Coronary artery (tissue), 2 donors: ENCODE results near the gene GTPBP10.
"Not testable (repeated sequence)": the region's sequence is repeated elsewhere in the genome, so short reads cannot be mapped to it uniquely, and the experiment has no call there.

Source experiments
- DNase-seq: peaks from one replicate; pipeline ENCODE4 v3.0.0-alpha.2; 2017; ENCODE audit warnings: low spot score
- H3K27ac ChIP-seq, 2 donors: fragments of 200-600 bp; sonication (generic); one replicate each; pipeline ENCODE4 v1.5.1; 2016 to 2019
- H3K4me3 ChIP-seq: fragments of 200-600 bp; sonication (generic); 2 replicates; pipeline ENCODE4 v1.5.1; 2016; ENCODE audit warnings: mild to moderate bottlenecking, moderate library complexity
- CTCF ChIP-seq: fragments of 200-600 bp; sonication (generic); IDR thresholded peaks from one replicate; pipeline ENCODE4 v1.5.1; 2019; ENCODE audit warnings: antibody characterized with exemption

The GTPBP10 gene

GRCh38 chr7:90337106-90337505, 9.4 kb upstream of the GTPBP10 start:
- no peak for DNase-seq
- TF ChIP-seq CTCF: no peak
- Histone ChIP-seq H3K4me3 (no peak overlapping the region), H3K27ac (no peak overlapping the region)

GRCh38 chr7:90345016-90345415, 1.5 kb upstream of the GTPBP10 start:
- H3K4me3 ChIP-seq: peak overlapping the region; percentile 79
- no peak overlapping the region for H3K27ac ChIP-seq
- DNase-seq: no peak
- no peak for TF ChIP-seq CTCF

GRCh38 chr7:90345595-90346335, 751 bp upstream of the GTPBP10 start:
- H3K4me3 ChIP-seq: peak overlapping the region; percentile 79
- peak overlapping the region; percentile 44 to 78 for H3K27ac ChIP-seq
- no peak for DNase-seq
- no peak for TF ChIP-seq CTCF

- no peak for TF ChIP-seq CTCF
- Histone ChIP-seq H3K27ac (no peak overlapping the region), H3K4me3 (no peak overlapping the region)
- no peak for DNase-seq
Observed at GRCh38 chr7:90347759-90348158, 1.2 kb downstream of the GTPBP10 start.

GRCh38 chr7:90349305-90349704, 2.8 kb downstream of the GTPBP10 start:
- DNase-seq: no peak

GRCh38 chr7:90350032-90350431, 3.5 kb downstream of the GTPBP10 start:
- DNase-seq, H3K27ac ChIP-seq, H3K4me3 ChIP-seq: not testable (repeated sequence)

More at GRCh38 chr7:90349305-90349704, 2.8 kb downstream of the GTPBP10 start:
- Histone ChIP-seq H3K27ac (no peak overlapping the region), H3K4me3 (no peak overlapping the region)
- no peak for TF ChIP-seq CTCF

- H3K27ac ChIP-seq: no peak overlapping the region
- no peak for DNase-seq
- TF ChIP-seq CTCF: no peak
- no peak overlapping the region for H3K4me3 ChIP-seq
Observed at GRCh38 chr7:90351987-90352386, 5.5 kb downstream of the GTPBP10 start.
